Subcutaneous abdominal adipose tissue (tissue), 5 donors: ENCODE results near the gene MEX3A.
"Not testable (repeated sequence)": the region's sequence is repeated elsewhere in the genome, so short reads cannot be mapped to it uniquely, and the experiment has no call there.

Experiments used
- H3K27ac ChIP-seq: one replicate; pipeline ENCODE4 v1.7.0; 2013; ENCODE audit warnings: low read depth, mild to moderate bottlenecking, inconsistent platforms, low read length, moderate library complexity
- H3K27me3 ChIP-seq, 5 donors: one replicate each; pipeline ENCODE4 v1.7.0; 2013; ENCODE audit warnings: low read length in 5 of 5, inconsistent platforms in 1 of 5; ENCODE audit not compliant: control insufficient read depth in 5 of 5, insufficient read depth in 4 of 5
- H3K36me3 ChIP-seq, 5 donors: one replicate each; pipeline ENCODE4 v1.7.0; 2013; ENCODE audit warnings: low read length in 5 of 5; ENCODE audit not compliant: control insufficient read depth in 5 of 5, insufficient read depth in 5 of 5
- H3K4me1 ChIP-seq, 5 donors: one replicate each; pipeline ENCODE4 v1.7.0; 2013; ENCODE audit warnings: low read length in 5 of 5, mild to moderate bottlenecking in 3 of 5, moderate library complexity in 1 of 5; ENCODE audit not compliant: control insufficient read depth in 5 of 5, insufficient read depth in 5 of 5
- H3K4me3 ChIP-seq, 5 donors: one replicate each; pipeline ENCODE4 v1.7.0; 2013; ENCODE audit warnings: low read length in 5 of 5, low read depth in 1 of 5
- H3K9ac ChIP-seq, 5 donors: one replicate each; pipeline ENCODE4 v1.7.0; 2013; ENCODE audit warnings: low read length in 5 of 5, mild to moderate bottlenecking in 4 of 5, moderate library complexity in 3 of 5
- H3K9me3 ChIP-seq, 5 donors: one replicate each; pipeline ENCODE4 v1.7.0; 2013; ENCODE audit warnings: low read length in 5 of 5; ENCODE audit not compliant: control insufficient read depth in 5 of 5
- donor health status: healthy.
- donor health status: healthy.
- donor health status: healthy.
- donor health status: healthy.
- donor health status: healthy.

The MEX3A gene

GRCh38 chr1:156124557-156125483 lies 42.6 kb upstream of the MEX3A start:
- H3K36me3 ChIP-seq: peaks cover 0 to 48% (median 28%) of the 10 kb centered on the region in 5 donors
- peak overlapping the region; percentile 97 for H3K27ac ChIP-seq
- peaks cover 50 to 100% (median 99%) of the 10 kb centered on the region in 5 donors for H3K4me1 ChIP-seq
- H3K9ac ChIP-seq: peak overlapping the region; percentile 20 to 80 (median 59)
- peak overlapping the region; percentile 54 to 64 (median 56) for H3K4me3 ChIP-seq
- no peaks in the 10 kb centered on the region for H3K9me3 ChIP-seq
- no peaks in the 10 kb centered on the region for H3K27me3 ChIP-seq

DNA sequence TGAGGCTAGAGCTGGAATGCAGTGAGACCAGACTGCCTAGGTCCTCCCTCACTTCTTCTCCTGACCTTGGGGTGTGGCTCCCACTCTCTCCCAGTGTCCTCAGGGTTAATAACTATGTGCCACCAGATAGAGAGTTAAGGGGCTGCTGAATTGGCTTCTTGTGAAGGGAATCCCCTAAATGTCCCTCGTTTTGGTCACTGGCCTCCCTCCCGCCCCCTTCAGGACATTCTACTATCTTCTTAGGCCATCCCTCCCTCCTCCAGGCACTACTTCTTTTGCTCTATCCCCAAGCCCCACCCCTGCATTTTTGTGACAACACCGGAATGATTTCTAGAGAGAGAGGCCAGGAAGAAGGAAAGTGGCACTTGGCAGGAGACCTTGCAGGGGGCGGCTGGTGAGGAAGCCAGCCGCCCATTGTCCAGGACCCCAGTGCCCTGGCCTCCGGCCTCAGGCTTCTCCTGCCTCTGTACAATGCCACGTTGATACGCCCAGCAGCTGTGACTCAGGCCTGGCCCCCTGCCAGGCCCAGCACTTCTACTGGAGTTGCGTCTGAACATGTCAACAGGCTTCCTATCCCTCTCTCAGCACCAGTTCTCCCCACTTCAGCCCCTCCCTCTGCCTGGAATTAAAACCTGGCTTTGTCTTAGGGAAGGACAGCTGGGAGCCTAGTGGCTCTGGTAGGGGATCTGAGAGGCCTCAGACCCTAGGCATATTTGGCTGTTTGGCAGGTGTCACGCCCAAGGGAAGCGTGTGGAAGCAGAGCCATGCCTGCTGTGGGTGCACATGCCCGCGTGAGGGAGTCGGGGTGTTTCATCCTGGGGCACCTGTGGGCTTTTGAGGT lies 41.3 kb upstream of the MEX3A start:
- H3K36me3 ChIP-seq: peaks cover 0 to 43% (median 26%) of the 10 kb centered on the region in 5 donors
- peak overlapping the region; percentile 97 for H3K27ac ChIP-seq
- H3K4me1 ChIP-seq: peaks cover 45 to 99% (median 97%) of the 10 kb centered on the region in 5 donors
- H3K4me3 ChIP-seq: peak overlapping the region; percentile 58 to 100 (median 99)
- H3K9me3 ChIP-seq: no peaks in the 10 kb centered on the region
- no peaks in the 10 kb centered on the region for H3K27me3 ChIP-seq
- peak overlapping the region; percentile 73 to 93 (median 91) for H3K9ac ChIP-seq

GRCh38 chr1:156122519-156123355 lies 40.5 kb upstream of the MEX3A start:
- Histone ChIP-seq H3K9me3 (no peaks in the 10 kb centered on the region), H3K4me1 (peaks cover 38 to 99% (median 97%) of the 10 kb centered on the region in 5 donors), H3K27me3 (no peaks in the 10 kb centered on the region), H3K27ac (peak overlapping the region; percentile 97), H3K36me3 (peaks cover 0 to 43% (median 25%) of the 10 kb centered on the region in 5 donors), H3K4me3 (peak overlapping the region; percentile 58 to 100 (median 99)), H3K9ac (peak overlapping the region; percentile 73 to 93 (median 91))

DNA sequence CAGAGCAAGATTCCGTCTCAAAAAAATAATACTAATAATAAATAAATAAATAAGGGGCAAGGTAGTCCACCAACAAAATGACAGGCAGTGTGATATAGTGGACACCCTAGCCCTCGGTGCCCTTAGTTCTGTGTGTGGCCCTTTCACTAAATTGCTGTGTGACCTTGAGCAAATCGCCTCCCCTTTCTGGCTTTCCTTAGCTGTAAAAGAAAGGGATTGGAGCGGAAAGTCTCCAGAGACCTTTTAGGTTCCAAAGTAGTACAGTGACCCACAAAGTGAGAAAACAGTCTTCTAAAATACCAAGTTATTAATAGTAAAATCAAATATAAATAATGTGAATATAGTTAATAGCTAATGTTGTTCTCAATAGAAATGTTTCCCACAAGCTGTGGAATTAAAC lies 39.8 kb upstream of the MEX3A start:
- Histone ChIP-seq H3K9me3 (no peaks in the 10 kb centered on the region), H3K4me3 (peak overlapping the region; percentile 58 to 100 (median 99)), H3K9ac (peak overlapping the region; percentile 73 to 93 (median 91)), H3K4me1 (peaks cover 36 to 98% (median 97%) of the 10 kb centered on the region in 5 donors), H3K27me3 (no peaks in the 10 kb centered on the region), H3K27ac (peak overlapping the region; percentile 97), H3K36me3 (peaks cover 0 to 44% (median 25%) of the 10 kb centered on the region in 5 donors)

DNA sequence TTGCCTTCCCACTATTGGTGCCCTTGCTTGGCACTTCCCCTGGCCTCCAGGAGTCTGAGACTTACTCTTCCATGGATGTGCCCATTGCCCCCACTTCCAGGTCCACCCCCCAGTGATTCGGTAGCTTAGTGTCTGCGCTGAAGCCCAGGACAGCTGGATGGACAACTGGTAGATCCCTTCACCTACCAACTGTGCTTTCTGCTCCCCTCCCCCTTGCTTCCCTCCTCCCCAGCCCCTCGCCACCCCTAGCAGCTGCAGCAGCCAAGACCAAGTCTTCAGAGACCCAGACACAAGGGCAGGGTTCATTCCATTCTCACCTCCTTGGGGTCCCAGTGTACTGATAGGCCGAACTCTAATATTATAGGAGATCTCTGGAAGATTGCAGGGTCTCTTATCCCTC lies 39.2 kb upstream of the MEX3A start:
- H3K9ac ChIP-seq: peak overlapping the region; percentile 56 to 93 (median 79)
- H3K36me3 ChIP-seq: peaks cover 0 to 38% (median 25%) of the 10 kb centered on the region in 5 donors
- peaks cover 30 to 96% (median 93%) of the 10 kb centered on the region in 5 donors for H3K4me1 ChIP-seq
- peak overlapping the region; percentile 58 to 100 (median 99) for H3K4me3 ChIP-seq
- H3K27ac ChIP-seq: peak overlapping the region; percentile 97
- no peaks in the 10 kb centered on the region for H3K9me3 ChIP-seq
- no peaks in the 10 kb centered on the region for H3K27me3 ChIP-seq

GRCh38 chr1:156121005-156121404 lies 38.7 kb upstream of the MEX3A start:
- H3K9me3 ChIP-seq, H3K27me3 ChIP-seq: not testable (repeated sequence)
- Histone ChIP-seq H3K36me3 (peaks cover 0 to 39% (median 27%) of the 10 kb centered on the region in 5 donors), H3K4me3 (peak overlapping the region; percentile 58 to 100 (median 99)), H3K27ac (peak overlapping the region; percentile 97), H3K9ac (peak overlapping the region; percentile 56 to 93 (median 79)), H3K4me1 (peaks cover 27 to 94% (median 88%) of the 10 kb centered on the region in 5 donors)

- Histone ChIP-seq H3K9ac (peak overlapping the region; percentile 30 to 93 (median 58)), H3K36me3 (peaks cover 0 to 39% (median 27%) of the 10 kb centered on the region in 5 donors), H3K27me3 (no peaks in the 10 kb centered on the region), H3K27ac (peak overlapping the region; percentile 97), H3K4me1 (peaks cover 26 to 88% (median 82%) of the 10 kb centered on the region in 5 donors), H3K9me3 (no peaks in the 10 kb centered on the region), H3K4me3 (peak overlapping the region; percentile 58 to 100 (median 99))
Observed at GRCh38 chr1:156120318-156120717, 38.1 kb upstream of the MEX3A start.

DNA sequence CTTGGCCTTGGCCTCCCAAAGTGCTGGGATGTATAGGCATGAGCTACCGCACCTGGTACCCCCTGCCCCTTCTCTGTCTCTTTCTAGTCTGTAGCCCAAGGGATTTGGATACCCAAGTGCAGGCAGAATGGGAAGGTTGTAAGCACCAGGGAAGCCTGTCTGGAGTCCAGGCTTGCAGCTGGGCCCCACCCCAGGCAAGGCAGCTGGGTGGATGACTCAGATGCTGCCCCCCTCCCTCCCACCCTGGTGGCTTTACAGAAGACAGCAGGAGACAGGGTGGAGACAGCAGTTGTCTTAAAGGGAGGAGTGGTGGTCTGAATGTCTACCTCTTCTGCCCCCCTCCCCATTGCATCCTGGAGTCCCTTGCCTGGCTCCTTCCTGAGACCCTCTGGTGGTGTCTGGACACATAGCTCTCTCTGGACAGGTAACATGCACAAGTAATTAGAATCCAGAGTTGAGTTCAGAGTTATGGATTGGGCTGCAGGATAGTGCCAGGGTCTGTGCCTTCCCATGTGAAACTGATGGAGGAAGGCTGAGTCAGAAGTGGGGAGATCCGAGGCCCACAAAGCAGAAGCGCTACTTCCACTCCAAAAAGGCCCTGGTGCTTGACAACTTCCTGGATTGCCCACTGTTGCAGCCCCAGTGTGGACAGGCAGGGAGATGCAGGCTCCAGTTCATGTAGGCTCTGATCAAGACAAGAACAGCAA lies 37.4 kb upstream of the MEX3A start:
- peaks cover 0 to 39% (median 27%) of the 10 kb centered on the region in 5 donors for H3K36me3 ChIP-seq
- peak overlapping the region; percentile 58 to 100 (median 99) for H3K4me3 ChIP-seq
- peak overlapping the region; percentile 30 to 79 (median 51) for H3K9ac ChIP-seq
- H3K27me3 ChIP-seq: no peaks in the 10 kb centered on the region
- peak overlapping the region; percentile 97 for H3K27ac ChIP-seq
- no peaks in the 10 kb centered on the region for H3K9me3 ChIP-seq
- H3K4me1 ChIP-seq: peaks cover 22 to 81% (median 75%) of the 10 kb centered on the region in 5 donors
